Endothelial cell of umbilical vein (primary cell): ENCODE data around the gene GABARAPL2. TPM values are rescaled to one million over a fixed set of nuclear protein-coding genes. Genes with fewer than 3 reads are reported as not detected.

ENCODE experiments used
- BruUV-seq: library from RNA; stranded (reverse); fragments of 400-500 nt; replicated peaks from 2 replicates; lab custom pipeline; 2021; lab: Mats Ljungman, UMichigan
- CTCF ChIA-PET: fragments of 300-600, 350-600 bp; sonication (Branson Sonifier 250); formaldehyde crosslinking; loops from one replicate; lab custom pipeline; 2021; ENCODE audit warnings: antibody characterized with exemption, inconsistent platforms; lab: Charles Lee
- POLR2A ChIA-PET: fragments of 300-600, 350-600 bp; sonication (Branson Sonifier 250); formaldehyde crosslinking; loops from one replicate; lab custom pipeline; 2021; ENCODE audit warnings: antibody characterized with exemption, inconsistent platforms; lab: Charles Lee
- DNase-seq: peaks from one replicate; pipeline ENCODE4 v3.0.0-alpha.2; 2011; ENCODE audit warnings: low read depth, low spot score
- FAIRE-seq: peaks from 2 replicates; lab custom pipeline; 2011; peaks lifted over from hg19 to GRCh38; lab: Jason Lieb, UNC
- H2AFZ ChIP-seq: 2 replicates; pipeline ENCODE4 v1.6.0; 2012; ENCODE audit warnings: low read depth, low read length, control low read depth, inconsistent platforms
- H3K27ac ChIP-seq: 2 replicates; pipeline ENCODE4 v1.5.1; 2011; ENCODE audit warnings: low read depth, mild to moderate bottlenecking, control low read depth, low read length, moderate library complexity; ENCODE audit not compliant: insufficient read depth
- H3K27me3 ChIP-seq, 2 experiments: 2 replicates each; pipeline versions ENCODE4 v1.6.0 to v1.6.1; 2011; ENCODE audit warnings: low read length in 2 of 2, mixed read lengths in 1 of 2; ENCODE audit not compliant: control insufficient read depth in 2 of 2, insufficient read depth in 2 of 2
- H3K36me3 ChIP-seq, 2 experiments: 2 replicates in 1 of 2; 3 replicates in 1 of 2; pipeline ENCODE4 v1.5.1; 2011; ENCODE audit warnings: low read length in 2 of 2, mild to moderate bottlenecking in 1 of 2, moderate library complexity in 1 of 2; ENCODE audit not compliant: control insufficient read depth in 2 of 2, insufficient read depth in 2 of 2; ENCODE audit errors: extremely low read depth in 1 of 2
- H3K4me1 ChIP-seq: 3 replicates; pipeline ENCODE4 v1.5.1; 2011; ENCODE audit warnings: mild to moderate bottlenecking, low read length; ENCODE audit not compliant: control insufficient read depth, insufficient read depth; ENCODE audit errors: extremely low read depth
- H3K4me2 ChIP-seq: 2 replicates; pipeline ENCODE4 v1.6.1; 2011; ENCODE audit warnings: low read length, control low read depth, mixed read lengths; ENCODE audit not compliant: insufficient read depth
- H3K4me3 ChIP-seq, 3 experiments: fragments of 200-600 bp in 1 of 3; sonication (generic), shearing (Covaris generic) in 1 of 3; replicated peaks in 1 of 3; 2 replicates each; pipeline ENCODE4 v1.5.1; 2011 to 2016; ENCODE audit warnings: control low read depth in 3 of 3, low read length in 3 of 3, mild to moderate bottlenecking in 2 of 3, inconsistent platforms in 1 of 3, low read depth in 1 of 3, moderate library complexity in 1 of 3; ENCODE audit not compliant: insufficient read depth in 1 of 3
- H3K79me2 ChIP-seq: 2 replicates; pipeline ENCODE4 v1.6.0; 2012; ENCODE audit warnings: low read length, inconsistent platforms; ENCODE audit not compliant: control insufficient read depth, insufficient read depth
- H3K9ac ChIP-seq: replicated peaks from 2 replicates; pipeline ENCODE3; 2011; ENCODE audit warnings: low read length, control low read depth; ENCODE audit not compliant: insufficient read depth; ENCODE audit errors: extremely low read depth
- H3K9me1 ChIP-seq: replicated peaks from 3 replicates; pipeline ENCODE4 v1.6.0; 2011; ENCODE audit warnings: mild to moderate bottlenecking, low read length; ENCODE audit not compliant: control insufficient read depth, insufficient read depth; ENCODE audit errors: extremely low read depth
- H3K9me3 ChIP-seq: replicated peaks from 2 replicates; pipeline ENCODE4 v1.5.1; 2012; ENCODE audit warnings: low read length, inconsistent platforms; ENCODE audit not compliant: control insufficient read depth, insufficient read depth
- H4K20me1 ChIP-seq: replicated peaks from 2 replicates; pipeline ENCODE3; 2011; ENCODE audit warnings: mild to moderate bottlenecking, low read length; ENCODE audit not compliant: control insufficient read depth, insufficient read depth; ENCODE audit errors: extremely low read depth
- EZH2 ChIP-seq: IDR thresholded peaks from 2 replicates; pipeline ENCODE4 v1.6.1; 2012; ENCODE audit warnings: borderline replicate concordance, low read depth, mild to moderate bottlenecking, moderate library complexity, low read length, inconsistent platforms; ENCODE audit not compliant: severe bottlenecking
- FOS ChIP-seq: IDR thresholded peaks from 2 replicates; pipeline ENCODE4 v1.6.1; 2011; ENCODE audit warnings: mild to moderate bottlenecking, low read length, moderate library complexity, borderline replicate concordance; ENCODE audit not compliant: insufficient read depth
- GATA2 ChIP-seq: IDR thresholded peaks from 2 replicates; pipeline ENCODE4 v1.7.0; 2011; ENCODE audit warnings: low read depth, mild to moderate bottlenecking, moderate library complexity, mixed read lengths, low read length; ENCODE audit not compliant: insufficient read length, insufficient read depth
- JUN ChIP-seq: IDR thresholded peaks from 2 replicates; pipeline ENCODE4 v1.6.1; 2011; ENCODE audit warnings: borderline replicate concordance, low read depth; ENCODE audit not compliant: insufficient read length, insufficient read depth
- MYC ChIP-seq: IDR thresholded peaks from one replicate; pipeline ENCODE4 v1.6.1; 2011; ENCODE audit warnings: mild to moderate bottlenecking, low read depth, low read length
- POLR2A ChIP-seq: IDR thresholded peaks from 2 replicates; pipeline ENCODE4 v1.6.1; 2012; ENCODE audit warnings: low read depth, mild to moderate bottlenecking, control low read depth, low read length
- POLR2AphosphoS5 ChIP-seq: IDR thresholded peaks from 2 replicates; pipeline ENCODE4 v1.6.1; 2012; ENCODE audit warnings: low read depth, mild to moderate bottlenecking, control low read depth, low read length, moderate library complexity; ENCODE audit not compliant: insufficient read depth
- dilution Hi-C: fragments of 300-500 bp; cut with MboI; formaldehyde crosslinking; loops from one replicate; pipeline ENCODE4 v1.15.0; 2019; ENCODE audit warnings: low sequenced_read_pairs; ENCODE audit not compliant: extremely low pct_ligation_motif_present
- intact Hi-C: fragments of 100-400 bp; cut with micrococcal nuclease; formaldehyde crosslinking; loops from one replicate; pipeline ENCODE4 v1.10.0; 2022
- polyA plus RNA-seq, 4 experiments: library from polyadenylated mRNA; depleted of rRNA in 3 of 4; stranded (reverse) in 3 of 4; unstranded in 1 of 4; fragments of >200 nt; gene quantifications; 2 replicates each; pipeline versions ENCODE4 v1.2.1 to v1.2.3, GENCODE V29; 2011 to 2012; ENCODE audit warnings: missing spikeins in 1 of 4
- total RNA-seq: library from RNA; stranded (reverse); gene quantifications from 2 replicates; pipeline ENCODE4 v1.2.3, GENCODE V29; 2021
- TF ChIP-seq, protein P1 (sequence below): IDR thresholded peaks from 2 replicates; pipeline ENCODE4 v1.6.1; 2011; ENCODE audit not compliant: insufficient read depth, insufficient read length
- TF ChIP-seq, protein P2 (sequence below), 2 donors: IDR thresholded peaks; 1 replicate in 1 of 2; 2 replicates in 1 of 2; pipeline ENCODE4 v1.5.1; 2011; ENCODE audit warnings: low read length in 2 of 2, mild to moderate bottlenecking in 2 of 2, moderate library complexity in 2 of 2, control low read depth in 1 of 2, inconsistent platforms in 1 of 2, low read depth in 1 of 2; ENCODE audit not compliant: insufficient read depth in 1 of 2; ENCODE audit errors: extremely low read depth in 1 of 2

Gene GABARAPL2
- total and polyA plus RNA-seq, 2 donors (not counting 3 experiments of a cell fraction or from before 2014, with no cell fraction given): 77.9 to 84.5 TPM

DNA sequence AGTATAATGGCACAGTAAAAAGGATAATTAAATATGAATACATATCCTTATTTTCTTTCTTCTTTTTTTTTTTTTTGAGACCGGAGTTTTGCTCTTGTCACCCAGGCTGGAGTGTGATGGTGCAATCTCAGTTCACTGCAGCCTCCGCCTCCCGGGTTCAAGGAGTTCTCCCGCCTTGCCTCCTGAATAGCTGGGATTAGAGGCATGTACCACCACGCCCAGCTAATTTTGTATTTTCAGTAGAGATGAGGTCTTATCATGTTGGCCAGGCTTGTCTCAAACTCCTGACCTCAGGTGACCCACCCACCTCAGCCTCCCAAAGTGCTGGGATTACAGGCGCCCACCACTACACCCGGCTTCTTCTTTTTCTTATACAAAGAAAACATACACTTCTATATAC lies 12.0 kb downstream of the GABARAPL2 start:
- Histone ChIP-seq H3K4me1 (no peaks in the 10 kb centered on the region), H3K36me3 (peaks cover 7 to 20% of the 10 kb centered on the region in 2 experiments), H3K4me2 (no peak overlapping the region), H3K9me1 (no peaks in the 10 kb centered on the region), H4K20me1 (no peaks in the 10 kb centered on the region), H3K27me3 (no peaks in the 10 kb centered on the region), H3K4me3 (no peak overlapping the region), H2AFZ (no peak overlapping the region), H3K79me2 (no peaks in the 10 kb centered on the region), H3K9ac (no peak overlapping the region), H3K27ac (no peak overlapping the region), H3K9me3 (no peaks in the 10 kb centered on the region)
- intact Hi-C loops (no loop called here), dilution Hi-C loops (no loop called here)
- DNase-seq: no peak
- TF ChIP-seq FOS (no peak), GATA2 (no peak), POLR2A (no peak), MYC (no peak), EZH2 (no peak), JUN (no peak), POLR2AphosphoS5 (no peak)
- TF ChIP-seq, protein P1, sequence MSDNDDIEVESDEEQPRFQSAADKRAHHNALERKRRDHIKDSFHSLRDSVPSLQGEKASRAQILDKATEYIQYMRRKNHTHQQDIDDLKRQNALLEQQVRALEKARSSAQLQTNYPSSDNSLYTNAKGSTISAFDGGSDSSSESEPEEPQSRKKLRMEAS: no peak
- TF ChIP-seq, protein P2, sequence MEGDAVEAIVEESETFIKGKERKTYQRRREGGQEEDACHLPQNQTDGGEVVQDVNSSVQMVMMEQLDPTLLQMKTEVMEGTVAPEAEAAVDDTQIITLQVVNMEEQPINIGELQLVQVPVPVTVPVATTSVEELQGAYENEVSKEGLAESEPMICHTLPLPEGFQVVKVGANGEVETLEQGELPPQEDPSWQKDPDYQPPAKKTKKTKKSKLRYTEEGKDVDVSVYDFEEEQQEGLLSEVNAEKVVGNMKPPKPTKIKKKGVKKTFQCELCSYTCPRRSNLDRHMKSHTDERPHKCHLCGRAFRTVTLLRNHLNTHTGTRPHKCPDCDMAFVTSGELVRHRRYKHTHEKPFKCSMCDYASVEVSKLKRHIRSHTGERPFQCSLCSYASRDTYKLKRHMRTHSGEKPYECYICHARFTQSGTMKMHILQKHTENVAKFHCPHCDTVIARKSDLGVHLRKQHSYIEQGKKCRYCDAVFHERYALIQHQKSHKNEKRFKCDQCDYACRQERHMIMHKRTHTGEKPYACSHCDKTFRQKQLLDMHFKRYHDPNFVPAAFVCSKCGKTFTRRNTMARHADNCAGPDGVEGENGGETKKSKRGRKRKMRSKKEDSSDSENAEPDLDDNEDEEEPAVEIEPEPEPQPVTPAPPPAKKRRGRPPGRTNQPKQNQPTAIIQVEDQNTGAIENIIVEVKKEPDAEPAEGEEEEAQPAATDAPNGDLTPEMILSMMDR (IDR thresholded peaks at IDR 0.05; ENCODE audit: extremely low read depth in 1 of 2, insufficient read depth in 1 of 2, low read depth in 1 of 2, low read length in 2 of 2): no peak
- FAIRE-seq: no peak
- CTCF ChIA-PET: no interaction called here
- no TSS peak for BruUV-seq
- POLR2A ChIA-PET: no interaction called here
